Activated naive CD8-positive, alpha-beta T cell treated with anti-CD3 and anti-CD28 coated beads, Interleukin-2, amount 10 ng/mL, durations not matched to agents 7 days and 5 days (primary cell): Measurements from ENCODE around the gene RSAD2. TPM values are rescaled to one million over a fixed set of nuclear protein-coding genes. Genes with fewer than 3 reads are reported as not detected.
A peak's percentile ranks its signal among the peaks of the same experiment; 100 is the strongest.

ENCODE experiments used
- ATAC-seq: fragments of 150-1000 bp; cut with Tn5 transposase; one replicate; pipeline ENCODE4 v1.10.0; 2021; ENCODE audit warnings: low read depth, moderate library complexity
- POLR2A ChIA-PET: fragments of 350-600 bp; sonication (Branson Sonifier 250); formaldehyde crosslinking; loops from one replicate; lab custom pipeline; 2021; ENCODE audit warnings: antibody characterized with exemption; lab: Charles Lee
- DNase-seq: peaks from one replicate; pipeline ENCODE4 v3.0.0; 2021
- H3K27ac Mint-ChIP-seq: one replicate; pipeline ENCODE4 v1.8.0; 2022; ENCODE audit warnings: mild to moderate bottlenecking, mixed read lengths
- H3K27me3 Mint-ChIP-seq: one replicate; pipeline ENCODE4 v1.8.0; 2022; ENCODE audit warnings: mild to moderate bottlenecking, moderate library complexity, mixed read lengths
- H3K36me3 Mint-ChIP-seq: one replicate; pipeline ENCODE4 v1.8.0; 2021; ENCODE audit warnings: mild to moderate bottlenecking, mixed read lengths
- H3K4me1 Mint-ChIP-seq: one replicate; pipeline ENCODE4 v1.8.0; 2021; ENCODE audit warnings: mixed read lengths
- H3K4me3 Mint-ChIP-seq: one replicate; pipeline ENCODE4 v1.8.0; 2022; ENCODE audit warnings: mild to moderate bottlenecking, moderate library complexity, mixed read lengths
- H3K9me3 Mint-ChIP-seq: one replicate; pipeline ENCODE4 v1.8.0; 2021; ENCODE audit warnings: mixed read lengths
- total RNA-seq, 2 experiments: library from RNA; stranded (reverse); gene quantifications; one replicate each; pipeline ENCODE4 v1.2.3, GENCODE V29; 2021

Gene RSAD2
- total RNA-seq, 2 experiments from 2014 or later, result 104 to 105 TPM

DNA sequence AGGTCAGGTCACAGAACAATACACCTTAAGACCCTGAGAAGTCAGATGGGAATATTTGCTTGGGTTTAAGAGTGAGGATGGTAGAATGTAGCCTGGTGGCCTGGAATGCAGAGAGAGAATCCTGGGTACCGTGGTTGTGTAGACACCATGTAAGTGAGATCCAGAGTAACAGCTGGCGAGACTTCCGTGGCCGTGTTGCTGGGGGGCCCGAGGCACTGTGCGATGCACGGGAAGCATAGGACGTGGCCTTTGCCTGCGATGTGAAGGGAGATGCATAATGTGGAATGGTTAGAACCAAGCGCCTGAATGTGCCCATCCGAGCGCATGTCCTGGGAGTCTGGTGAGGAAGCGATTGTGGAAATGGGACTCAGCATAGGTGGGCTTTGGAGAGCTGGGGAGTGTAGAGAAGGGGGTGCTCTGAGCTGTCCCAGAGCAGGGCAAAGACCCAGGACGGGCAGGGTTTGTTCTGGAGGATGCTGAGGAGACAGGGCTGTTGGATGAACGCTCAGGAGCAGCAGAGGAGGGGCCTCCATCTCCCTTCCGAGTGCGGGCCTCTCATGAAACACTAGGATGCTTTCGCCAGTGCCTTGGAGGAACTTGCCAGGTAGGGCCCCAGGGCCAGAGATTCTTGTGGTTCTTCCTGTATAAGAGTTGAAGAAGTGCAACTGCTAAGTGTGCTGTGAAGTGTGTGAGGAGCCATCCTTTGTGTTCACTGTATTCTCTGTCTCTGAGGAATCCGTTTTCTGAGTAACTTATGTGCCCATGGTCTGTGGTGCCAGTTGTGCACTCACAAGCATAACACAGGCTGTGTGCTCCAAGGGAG, 46.7 kb downstream of the RSAD2 start:
- Mint-ChIP-seq H3K36me3 (peaks cover 74% of the 10 kb centered on the region), H3K9me3 (peaks cover 3% of the 10 kb centered on the region), H3K4me3 (no peak overlapping the region), H3K27ac (no peak overlapping the region), H3K4me1 (peaks cover 68% of the 10 kb centered on the region), H3K27me3 (no peaks in the 10 kb centered on the region)
- ATAC-seq (no peak), DNase-seq (no peak)
- POLR2A ChIA-PET, result no interaction called here

DNA sequence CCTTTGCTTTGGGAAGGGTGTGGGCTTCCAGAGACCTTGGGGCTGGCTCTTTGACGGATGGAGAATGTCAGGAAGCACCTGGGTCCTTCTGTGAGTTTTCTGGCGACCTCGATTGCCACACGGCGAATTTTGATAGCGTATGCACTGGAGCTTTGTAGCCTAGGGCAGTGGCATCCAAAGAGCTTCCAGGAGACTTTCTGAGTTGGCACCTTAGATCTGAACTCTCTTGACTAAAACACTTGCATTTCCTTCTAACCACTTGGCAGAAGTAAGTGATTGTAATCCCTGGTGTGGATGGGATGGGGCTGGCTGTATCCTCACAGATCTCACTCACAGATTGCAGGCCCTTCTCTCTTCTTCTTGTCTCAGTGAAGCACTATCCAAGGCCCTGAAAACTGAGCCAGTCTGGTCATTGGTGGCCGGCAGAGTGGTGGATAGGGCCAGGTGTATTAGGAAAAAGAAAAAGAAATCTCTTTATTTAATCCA, 47.4 kb downstream of the RSAD2 start:
- Mint-ChIP-seq H3K27me3 (no peaks in the 10 kb centered on the region), H3K9me3 (peaks cover 3% of the 10 kb centered on the region), H3K36me3 (peaks cover 73% of the 10 kb centered on the region), H3K27ac (no peak overlapping the region), H3K4me1 (peaks cover 66% of the 10 kb centered on the region), H3K4me3 (no peak overlapping the region)
- no peak for DNase-seq
- POLR2A ChIA-PET, result no interaction called here
- no peak for ATAC-seq

DNA sequence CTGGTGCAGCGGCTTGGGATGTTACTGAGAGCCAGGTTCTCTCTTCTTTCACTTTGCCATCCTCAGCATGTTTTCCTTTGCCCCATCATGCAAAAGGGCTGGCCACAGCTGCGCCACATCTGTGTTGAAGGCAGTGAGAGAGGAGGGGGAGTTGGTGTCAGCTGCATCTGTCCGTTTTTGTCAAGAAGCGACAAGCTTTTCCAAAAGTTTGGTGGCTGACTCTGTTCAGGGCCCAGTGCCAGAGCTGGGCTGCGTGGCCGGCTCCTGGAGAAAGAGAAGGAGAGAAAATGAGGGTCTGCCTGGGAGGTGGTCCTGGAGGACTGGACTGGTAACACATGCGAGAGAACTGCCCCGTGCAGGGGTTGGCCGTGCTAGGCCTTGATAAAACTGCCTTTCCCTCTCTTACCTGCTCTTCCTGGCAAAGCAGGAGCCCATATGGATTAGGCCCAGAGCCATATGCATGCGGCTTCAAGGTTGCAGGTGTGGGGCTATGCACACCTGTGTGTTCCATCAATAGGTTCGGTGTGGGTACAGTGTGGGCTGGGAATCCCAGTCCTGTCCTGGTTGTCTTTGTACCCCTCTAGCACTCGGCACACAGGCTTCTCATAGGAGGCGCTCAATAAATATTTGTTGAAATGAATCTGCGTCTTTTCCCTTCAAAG, 48.6 kb downstream of the RSAD2 start:
- POLR2A ChIA-PET, result no interaction called here
- Mint-ChIP-seq H3K36me3 (peaks cover 73% of the 10 kb centered on the region), H3K9me3 (peaks cover 3% of the 10 kb centered on the region), H3K4me3 (no peak overlapping the region), H3K27me3 (no peaks in the 10 kb centered on the region), H3K4me1 (peaks cover 58% of the 10 kb centered on the region), H3K27ac (no peak overlapping the region)
- no peak for ATAC-seq
- no peak for DNase-seq

DNA sequence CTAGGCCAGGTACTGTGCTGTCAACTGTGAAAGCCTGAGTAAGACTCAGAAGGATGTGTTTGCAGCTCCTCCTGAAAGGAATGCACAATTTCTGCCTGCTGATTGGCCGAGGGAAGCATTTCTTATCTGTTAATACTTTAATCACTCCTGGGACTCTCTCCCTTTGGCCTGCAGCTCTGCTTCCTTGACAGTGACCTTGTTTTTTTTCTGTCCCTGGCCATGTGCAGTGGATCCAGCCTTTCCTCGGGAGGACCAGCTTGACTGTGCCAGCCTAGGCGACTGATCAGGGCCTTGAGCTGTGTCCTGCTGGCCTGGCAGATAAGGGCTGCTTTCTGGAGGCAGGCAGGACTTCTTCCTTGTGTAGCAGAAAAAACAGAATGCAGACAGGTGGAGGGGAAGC, 49.6 kb downstream of the RSAD2 start:
- POLR2A ChIA-PET, result interaction anchor here (1.3 kb wide), 1 partner anchor 9 kb away, joined by 9 read pairs; no protein-coding TSS in a partner anchor
- H3K4me3 Mint-ChIP-seq, result no peak overlapping the region

DNA sequence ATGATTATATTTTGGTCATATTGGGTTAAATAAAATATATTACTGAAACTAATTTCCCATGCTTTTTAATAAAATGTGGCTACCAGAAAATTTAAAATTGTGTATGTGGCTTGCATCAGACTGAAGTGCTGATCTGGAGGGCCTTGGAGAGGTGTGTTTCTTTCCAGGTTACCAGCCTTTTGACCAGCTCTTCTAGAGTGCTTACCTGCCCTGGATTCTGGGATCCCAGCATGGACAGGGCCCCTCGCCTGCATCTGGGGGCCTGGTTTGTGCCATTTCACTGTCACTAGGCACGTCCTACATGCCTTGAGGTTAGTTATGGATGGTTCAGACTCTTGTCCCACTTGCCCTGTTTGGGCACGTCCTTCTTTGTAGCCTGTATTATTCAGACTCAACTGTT, 50.2 kb downstream of the RSAD2 start:
- peaks cover 55% of the 10 kb centered on the region for H3K4me1 Mint-ChIP-seq
- DNase-seq (no peak), ATAC-seq (no peak)
- peaks cover 5% of the 10 kb centered on the region for H3K9me3 Mint-ChIP-seq
- no peak overlapping the region for H3K27ac Mint-ChIP-seq
- no peaks in the 10 kb centered on the region for H3K27me3 Mint-ChIP-seq
- no peak overlapping the region for H3K4me3 Mint-ChIP-seq
- peaks cover 80% of the 10 kb centered on the region for H3K36me3 Mint-ChIP-seq
- POLR2A ChIA-PET, result interaction anchor here (1.3 kb wide), 1 partner anchor 9 kb away, joined by 9 read pairs; no protein-coding TSS in a partner anchor

More for the DNA sequence above, 49.6 kb downstream of the RSAD2 start:
- Mint-ChIP-seq H3K9me3 (peaks cover 5% of the 10 kb centered on the region), H3K4me1 (peaks cover 57% of the 10 kb centered on the region), H3K36me3 (peaks cover 78% of the 10 kb centered on the region), H3K27ac (no peak overlapping the region), H3K27me3 (no peaks in the 10 kb centered on the region)
- ATAC-seq (no peak), DNase-seq (no peak)

DNA sequence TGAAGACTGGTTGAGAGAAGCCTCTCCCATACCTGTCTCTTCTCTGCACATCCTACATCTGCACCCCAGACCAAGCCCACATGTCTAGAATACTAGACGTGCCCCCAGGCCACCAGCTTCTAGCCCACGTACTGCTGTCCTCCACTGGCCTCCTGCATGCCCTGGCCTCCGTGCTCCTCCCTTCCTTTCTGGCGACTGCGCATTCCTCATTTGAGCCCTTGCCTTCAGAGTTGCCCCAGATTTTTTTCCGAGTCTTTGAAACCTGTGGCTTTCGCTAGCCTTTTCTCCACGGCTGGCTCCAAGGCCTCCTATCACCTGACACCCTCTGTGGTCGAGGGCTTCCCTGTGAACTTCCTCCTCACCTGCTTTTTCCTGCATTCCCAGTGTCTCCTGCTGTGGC, 50.9 kb downstream of the RSAD2 start:
- no peak overlapping the region for H3K27ac Mint-ChIP-seq
- ATAC-seq (no peak), DNase-seq (no peak)
- H3K4me1 Mint-ChIP-seq, result peaks cover 52% of the 10 kb centered on the region
- H3K4me3 Mint-ChIP-seq, result peak overlapping the region; percentile 24
- no peaks in the 10 kb centered on the region for H3K27me3 Mint-ChIP-seq
- H3K36me3 Mint-ChIP-seq, result peaks cover 77% of the 10 kb centered on the region
- H3K9me3 Mint-ChIP-seq, result peaks cover 5% of the 10 kb centered on the region
- POLR2A ChIA-PET, result interaction anchor here (2.6 kb wide), 1 partner anchor 10 kb away, joined by 13 read pairs; no protein-coding TSS in a partner anchor

DNA sequence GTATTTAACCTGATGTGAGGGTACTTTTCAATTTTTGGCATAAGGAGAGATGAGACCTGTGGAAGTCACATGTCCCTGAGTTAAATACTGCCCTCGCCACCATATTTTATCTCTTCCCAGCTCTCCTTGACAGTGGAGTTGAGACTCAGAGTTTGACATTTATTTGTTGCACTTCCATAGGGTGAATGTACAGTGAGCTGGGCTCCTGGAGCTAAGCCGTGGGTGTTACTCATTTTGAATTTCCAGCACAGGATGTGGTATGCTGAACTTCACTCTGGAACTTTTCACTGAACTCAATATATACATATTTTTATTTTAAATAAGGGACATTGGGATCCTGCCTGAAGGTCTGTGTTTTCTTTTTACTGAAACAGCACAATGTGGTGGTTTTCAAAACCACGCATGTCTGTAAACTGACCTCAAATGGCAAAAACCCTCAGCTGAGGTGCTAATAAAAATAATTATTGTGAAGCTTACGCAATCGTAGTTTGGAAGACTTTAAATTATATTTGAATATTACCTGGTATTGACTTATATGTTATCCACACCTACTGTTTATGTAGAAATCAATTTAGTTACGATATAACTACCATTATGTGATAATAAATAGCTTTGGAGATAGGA, 51.7 kb downstream of the RSAD2 start:
- Mint-ChIP-seq H3K27ac (no peak overlapping the region), H3K4me1 (peaks cover 51% of the 10 kb centered on the region)
- POLR2A ChIA-PET, result interaction anchor here (0.7 to 2.6 kb wide), 3 partner anchors 10 to 51 kb away, joined by 3 to 13 read pairs (median 6); partner anchors contain the start of gene RSAD2

DNA sequence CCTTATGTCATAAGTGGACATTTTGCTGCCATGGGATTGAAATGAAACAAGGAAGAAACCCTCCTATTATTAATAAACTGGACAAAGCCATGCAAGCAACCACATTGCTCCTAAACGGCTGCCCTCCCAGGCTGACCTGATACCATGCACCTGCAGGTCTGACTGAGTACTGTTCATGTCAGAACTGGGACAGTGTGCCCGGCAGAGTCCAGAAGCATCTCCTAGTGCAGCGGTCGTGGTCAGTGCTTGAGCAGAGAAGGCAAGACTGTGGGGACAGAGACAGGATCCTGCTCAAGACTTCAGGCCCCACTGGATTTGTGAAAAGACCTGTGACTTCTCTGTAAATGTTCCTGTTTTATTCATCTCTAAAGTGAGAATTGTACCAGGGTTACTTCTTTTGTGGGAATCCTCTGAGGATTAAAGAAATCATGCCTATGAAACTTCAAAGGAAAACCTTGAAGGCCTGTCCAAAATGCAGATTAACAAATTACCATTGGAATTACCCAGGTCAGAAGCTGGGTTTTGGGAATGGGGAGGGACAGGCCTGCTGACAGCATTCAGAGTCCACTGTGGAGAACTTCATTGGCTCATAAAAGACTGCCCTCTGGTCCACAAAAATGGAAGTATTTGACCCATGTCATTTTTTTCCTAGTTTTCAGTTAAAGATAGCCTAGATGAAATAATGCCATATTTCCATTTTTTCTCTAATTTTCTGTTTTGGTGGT, 53.5 kb downstream of the RSAD2 start:
- H3K36me3 Mint-ChIP-seq, result peaks cover 69% of the 10 kb centered on the region
- peaks cover 53% of the 10 kb centered on the region for H3K4me1 Mint-ChIP-seq
- peaks cover 5% of the 10 kb centered on the region for H3K9me3 Mint-ChIP-seq
- POLR2A ChIA-PET, result interaction anchor here (0.7 to 2.6 kb wide), 2 partner anchors 8 to 12 kb away, joined by 4 to 13 read pairs; no protein-coding TSS in a partner anchor
- H3K27ac Mint-ChIP-seq, result no peak overlapping the region
- no peak for DNase-seq
- H3K27me3 Mint-ChIP-seq, result no peaks in the 10 kb centered on the region
- ATAC-seq, result no peak
- no peak overlapping the region for H3K4me3 Mint-ChIP-seq

More for the DNA sequence above, 51.7 kb downstream of the RSAD2 start:
- H3K27me3 Mint-ChIP-seq, result no peaks in the 10 kb centered on the region
- peaks cover 72% of the 10 kb centered on the region for H3K36me3 Mint-ChIP-seq
- peak; percentile 41 for ATAC-seq
- peaks cover 5% of the 10 kb centered on the region for H3K9me3 Mint-ChIP-seq
- no peak for DNase-seq
- peak overlapping the region; percentile 28 for H3K4me3 Mint-ChIP-seq

DNA sequence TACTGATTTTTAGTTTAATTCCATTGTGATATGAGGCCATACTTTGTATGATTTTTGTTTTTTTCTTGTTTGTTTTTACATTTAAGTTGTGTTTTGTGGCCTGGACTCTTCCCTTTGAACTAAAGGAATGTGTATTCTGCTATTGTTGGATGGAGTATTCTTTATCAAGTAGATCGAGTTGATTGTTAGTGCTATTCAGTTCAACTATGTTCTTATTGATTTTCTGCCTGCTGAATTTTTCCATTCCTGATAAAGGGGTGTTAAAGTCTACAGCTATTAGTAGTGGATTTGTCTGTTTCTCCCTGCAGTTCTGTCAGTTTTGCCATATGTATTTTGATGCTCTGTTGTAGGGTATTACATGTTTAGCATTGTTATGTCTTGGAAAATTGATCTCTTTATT, 54.2 kb downstream of the RSAD2 start:
- H3K4me3 Mint-ChIP-seq, result no peak overlapping the region
- peaks cover 49% of the 10 kb centered on the region for H3K4me1 Mint-ChIP-seq
- peaks cover 63% of the 10 kb centered on the region for H3K36me3 Mint-ChIP-seq
- peaks cover 3% of the 10 kb centered on the region for H3K9me3 Mint-ChIP-seq
- no peak for DNase-seq
- H3K27me3 Mint-ChIP-seq, result no peaks in the 10 kb centered on the region
- POLR2A ChIA-PET, result interaction anchor here (0.7 kb wide), 1 partner anchor 9 kb away, joined by 4 read pairs; no protein-coding TSS in a partner anchor
- H3K27ac Mint-ChIP-seq, result no peak overlapping the region
- ATAC-seq, result no peak

DNA sequence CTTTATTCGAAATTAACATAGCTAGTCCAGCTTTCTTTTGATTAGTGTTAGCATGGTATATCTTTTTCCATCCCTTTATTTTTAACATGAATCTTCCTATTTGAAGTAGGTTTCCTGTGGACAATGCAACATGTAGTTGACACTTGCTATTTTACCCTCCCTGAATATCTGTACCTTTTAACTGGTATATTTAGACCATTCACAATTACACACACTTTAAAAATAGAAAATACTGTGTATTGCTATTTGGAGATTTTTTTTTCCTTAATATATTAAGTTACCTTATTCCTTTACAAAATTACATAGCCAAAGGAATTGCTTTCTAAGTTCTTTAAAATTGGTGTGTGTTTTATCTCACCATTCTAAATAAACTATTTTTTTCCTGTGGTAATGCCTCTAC, 54.6 kb downstream of the RSAD2 start:
- no peak for ATAC-seq

DNA sequence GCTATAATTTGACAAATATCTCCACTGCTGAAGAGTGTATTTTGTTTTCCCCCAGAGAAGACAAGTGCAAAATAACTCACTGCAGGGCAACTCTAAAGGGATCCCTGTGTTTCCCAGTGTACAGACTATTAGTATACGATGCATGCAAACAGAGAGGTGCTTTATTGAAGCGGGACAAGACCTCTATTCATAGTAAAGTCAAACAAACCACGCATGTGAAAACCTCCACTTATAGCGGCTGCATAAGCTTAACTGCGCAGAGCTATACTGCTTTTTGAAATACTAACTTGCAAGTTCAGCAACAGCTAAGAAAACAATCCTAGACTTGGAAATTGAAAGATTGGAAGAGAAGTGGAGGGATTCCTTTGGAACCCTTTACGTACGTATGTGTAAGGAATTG, 55.3 kb downstream of the RSAD2 start:
- no peaks in the 10 kb centered on the region for H3K27me3 Mint-ChIP-seq
- peaks cover 52% of the 10 kb centered on the region for H3K4me1 Mint-ChIP-seq
- DNase-seq (no peak), ATAC-seq (no peak)
- H3K27ac Mint-ChIP-seq, result no peak overlapping the region
- no peak overlapping the region for H3K4me3 Mint-ChIP-seq
- POLR2A ChIA-PET, result no interaction called here
- H3K36me3 Mint-ChIP-seq, result peaks cover 55% of the 10 kb centered on the region
- H3K9me3 Mint-ChIP-seq, result peaks cover 3% of the 10 kb centered on the region

More for the DNA sequence above, 54.6 kb downstream of the RSAD2 start:
- DNase-seq, result no peak
- H3K4me3 Mint-ChIP-seq, result no peak overlapping the region
- no peak overlapping the region for H3K27ac Mint-ChIP-seq
- no peaks in the 10 kb centered on the region for H3K27me3 Mint-ChIP-seq
- peaks cover 3% of the 10 kb centered on the region for H3K9me3 Mint-ChIP-seq
- peaks cover 49% of the 10 kb centered on the region for H3K4me1 Mint-ChIP-seq
- POLR2A ChIA-PET, result no interaction called here
- H3K36me3 Mint-ChIP-seq, result peaks cover 59% of the 10 kb centered on the region

DNA sequence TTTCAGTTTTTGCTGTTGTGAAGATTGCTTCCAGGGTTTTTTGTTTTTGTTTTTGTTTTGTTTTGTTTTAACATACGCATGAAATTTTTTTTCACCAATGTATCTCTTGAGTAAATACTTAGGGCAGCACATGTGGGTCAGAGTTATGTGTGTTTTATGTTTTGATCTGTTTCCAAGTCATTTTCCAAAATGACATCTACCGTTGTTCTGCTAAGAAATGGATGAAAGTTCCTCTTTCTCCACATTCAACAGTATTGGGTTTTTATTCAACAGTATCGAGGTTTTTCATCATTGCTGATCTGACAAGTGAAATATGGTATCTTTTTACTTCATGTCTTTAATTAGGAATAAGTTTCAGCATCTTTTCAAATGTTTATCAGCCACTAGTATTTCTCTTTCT, 56.3 kb downstream of the RSAD2 start:
- no peak for DNase-seq
- peaks cover 46% of the 10 kb centered on the region for H3K4me1 Mint-ChIP-seq
- peaks cover 2% of the 10 kb centered on the region for H3K9me3 Mint-ChIP-seq
- peak overlapping the region; percentile 24 for H3K27ac Mint-ChIP-seq
- no peaks in the 10 kb centered on the region for H3K27me3 Mint-ChIP-seq
- no peak for ATAC-seq
- POLR2A ChIA-PET, result no interaction called here
- H3K4me3 Mint-ChIP-seq, result peak overlapping the region; percentile 5
- peaks cover 44% of the 10 kb centered on the region for H3K36me3 Mint-ChIP-seq
